NCI-H2227 treated with DMSO at 0.1 percent for 48 hours (cell line): ENCODE data around the gene CLCNKA.
"Not testable (repeated sequence)": the region's sequence is repeated elsewhere in the genome, so short reads cannot be mapped to it uniquely, and the experiment has no call there.

Experiments
- DNase-seq: peaks from one replicate; lab custom pipeline; 2025; lab: John Stamatoyannopoulos, UW

CLCNKA gene

GRCh38 chr1:16017461-16018303 is 4.2 kb upstream of the CLCNKA start, which contains the start of gene HSPB7:
Gene HSPB7, minus strand, starts transcription at chr1:16018043. Its CDS starts 80 bp downstream, at chr1:16017963.
- no peak for DNase-seq

- DNase-seq, result no peak
Measured at GRCh38 chr1:16018308-16018707, 3.5 kb upstream of the CLCNKA start.

GRCh38 chr1:16018749-16019643 is 2.8 kb upstream of the CLCNKA start:
- no peak for DNase-seq

GRCh38 chr1:16019644-16020277 is 2.1 kb upstream of the CLCNKA start:
- no peak for DNase-seq

GRCh38 chr1:16020325-16020724 is 1.5 kb upstream of the CLCNKA start:
- no peak for DNase-seq

- not testable (repeated sequence) for DNase-seq
Measured at GRCh38 chr1:16020878-16021277, 958 bp upstream of the CLCNKA start.

- DNase-seq, result no peak
Measured at GRCh38 chr1:16022393-16022792, 557 bp downstream of the CLCNKA start.

GRCh38 chr1:16023050-16023653 is 1.3 kb downstream of the CLCNKA start:
- no peak for DNase-seq

GRCh38 chr1:16026302-16026701 is 4.5 kb downstream of the CLCNKA start:
- DNase-seq, result not testable (repeated sequence)

- no peak for DNase-seq
Measured at GRCh38 chr1:16026723-16027484, 5.1 kb downstream of the CLCNKA start.

- DNase-seq, result no peak
Measured at GRCh38 chr1:16028237-16029002, 6.6 kb downstream of the CLCNKA start.

- DNase-seq, result not testable (repeated sequence)
Measured at GRCh38 chr1:16029003-16029268, 7.1 kb downstream of the CLCNKA start.

GRCh38 chr1:16029288-16029687 is 7.5 kb downstream of the CLCNKA start:
- DNase-seq, result no peak

- no peak for DNase-seq
Measured at GRCh38 chr1:16031551-16031950, 9.7 kb downstream of the CLCNKA start.

- DNase-seq, result peak; percentile 22
Measured at GRCh38 chr1:16032388-16033102, 10.7 kb downstream of the CLCNKA start.

GRCh38 chr1:16033103-16033632 is 11.3 kb downstream of the CLCNKA start:
- not testable (repeated sequence) for DNase-seq

- not testable (repeated sequence) for DNase-seq
Measured at GRCh38 chr1:16036461-16036860, 14.6 kb downstream of the CLCNKA start.

- DNase-seq, result no peak
Measured at GRCh38 chr1:16038620-16038912, 16.7 kb downstream of the CLCNKA start.

- not testable (repeated sequence) for DNase-seq
Measured at GRCh38 chr1:16039871-16040270, 18.0 kb downstream of the CLCNKA start.

- no peak for DNase-seq
Measured at GRCh38 chr1:16041200-16041599, 19.4 kb downstream of the CLCNKA start.
